GM21529 (cell line): ENCODE results near the gene IMP4.

Source experiments
- ATAC-seq: cut with Tn5 transposase; IDR thresholded peaks from one replicate; pipeline ENCODE4 v1.9.1; 2021; ENCODE audit not compliant: unreplicated experiment

IMP4 gene

DNA sequence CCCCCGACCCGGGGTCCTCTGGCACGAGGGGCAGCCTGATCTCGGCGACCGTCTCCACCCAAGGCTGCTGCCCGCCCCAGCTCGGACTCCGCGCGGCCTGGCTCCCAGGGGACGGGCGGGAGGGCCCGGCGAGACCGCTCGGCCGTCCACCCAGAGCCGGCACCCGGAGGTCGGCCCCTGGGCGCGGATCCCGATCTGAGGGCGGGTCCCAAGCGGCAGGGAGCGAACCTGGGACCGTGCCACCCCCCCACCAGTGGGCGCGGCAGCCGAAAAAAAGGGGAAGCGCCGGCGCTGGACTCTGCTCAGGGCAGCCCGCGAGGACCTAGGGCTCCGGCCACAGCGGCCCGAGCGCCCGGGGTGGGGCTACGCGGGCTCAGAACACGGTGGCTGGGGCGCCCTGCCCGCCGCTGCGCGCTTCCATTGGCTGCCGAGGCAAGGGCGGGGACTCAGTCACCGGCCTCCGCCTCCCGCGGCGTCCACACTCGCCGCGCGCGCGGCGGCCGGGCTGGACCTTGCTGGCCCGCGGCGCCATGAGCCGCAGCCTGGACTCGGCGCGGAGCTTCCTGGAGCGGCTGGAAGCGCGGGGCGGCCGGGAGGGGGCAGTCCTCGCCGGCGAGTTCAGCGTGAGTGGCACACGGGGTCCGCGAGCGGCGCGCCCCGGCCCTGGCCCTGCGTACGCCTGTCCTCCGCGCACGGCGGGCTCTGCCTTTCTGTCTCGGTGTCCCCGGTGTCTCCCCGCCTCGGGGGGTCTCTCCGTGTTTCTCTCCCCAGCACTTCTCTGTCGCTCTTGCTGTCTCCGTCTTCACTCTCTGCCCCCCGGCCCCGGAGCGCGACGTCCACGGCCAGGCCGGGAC lies 13.1 kb downstream of the IMP4 start, which contains the start of gene PTPN18:
Gene PTPN18, plus strand, starts transcription at position 479 of the 854 bp plus-strand sequence. Its CDS starts 52 bp downstream, at position 531.
- peak; percentile 90 for ATAC-seq

DNA sequence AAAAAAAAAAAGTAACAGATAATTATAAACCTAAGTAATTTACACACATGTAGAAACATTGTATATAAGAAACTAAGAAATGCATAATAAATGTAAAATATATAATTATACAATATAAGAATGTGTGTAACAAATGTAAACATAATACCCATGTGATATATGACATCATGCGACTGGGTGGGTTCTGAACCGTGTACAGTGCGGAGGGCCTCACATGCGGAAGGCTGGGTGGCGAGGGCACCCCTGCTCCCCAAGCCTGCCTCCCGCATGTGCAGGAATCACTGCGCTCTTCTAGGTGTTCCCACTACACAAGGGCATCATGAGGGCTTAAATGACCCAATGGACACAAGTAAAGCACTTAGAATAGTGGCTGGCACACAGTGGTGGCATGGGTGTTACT lies 15.2 kb downstream of the IMP4 start:
- ATAC-seq: no peak

DNA sequence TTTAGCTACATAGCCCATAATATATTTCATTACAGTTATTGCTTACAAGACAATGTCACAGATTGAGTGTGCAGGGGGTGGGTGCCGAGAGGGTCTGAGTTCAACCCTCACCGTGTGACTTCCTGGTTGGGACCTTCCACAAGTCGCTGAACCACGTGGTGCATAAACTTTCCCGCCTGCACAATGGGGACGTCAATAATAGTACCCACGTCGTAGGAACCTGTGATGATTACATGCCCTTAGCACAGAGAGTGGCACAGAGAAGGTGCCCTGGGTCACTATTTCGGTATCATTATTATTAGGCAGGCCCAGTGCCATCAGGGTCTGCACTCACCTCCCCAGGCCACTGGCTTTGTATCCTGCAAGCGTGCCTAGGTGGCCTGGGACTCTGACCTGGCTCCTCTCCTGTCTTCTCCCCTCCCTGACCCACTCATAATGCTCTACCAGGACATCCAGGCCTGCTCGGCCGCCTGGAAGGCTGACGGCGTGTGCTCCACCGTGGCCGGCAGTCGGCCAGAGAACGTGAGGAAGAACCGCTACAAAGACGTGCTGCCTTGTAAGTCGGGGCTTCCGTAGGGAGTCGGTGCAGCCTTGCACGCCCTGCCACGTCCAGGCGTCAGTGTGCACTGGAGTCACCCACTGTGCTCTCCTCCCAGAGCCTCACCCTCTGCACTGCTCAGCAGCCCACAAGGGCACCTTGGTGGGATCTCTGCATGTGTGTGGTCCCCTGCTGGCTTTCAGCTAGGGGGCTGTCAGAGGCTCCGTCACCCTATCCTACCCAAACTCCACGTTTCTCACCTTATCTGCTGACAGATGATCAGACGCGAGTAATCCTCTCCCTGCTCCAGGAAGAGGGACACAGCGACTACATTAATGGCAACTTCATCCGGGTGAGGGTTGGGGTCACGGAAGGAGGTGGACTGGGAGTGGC lies 16.0 kb downstream of the IMP4 start:
- no peak for ATAC-seq

DNA sequence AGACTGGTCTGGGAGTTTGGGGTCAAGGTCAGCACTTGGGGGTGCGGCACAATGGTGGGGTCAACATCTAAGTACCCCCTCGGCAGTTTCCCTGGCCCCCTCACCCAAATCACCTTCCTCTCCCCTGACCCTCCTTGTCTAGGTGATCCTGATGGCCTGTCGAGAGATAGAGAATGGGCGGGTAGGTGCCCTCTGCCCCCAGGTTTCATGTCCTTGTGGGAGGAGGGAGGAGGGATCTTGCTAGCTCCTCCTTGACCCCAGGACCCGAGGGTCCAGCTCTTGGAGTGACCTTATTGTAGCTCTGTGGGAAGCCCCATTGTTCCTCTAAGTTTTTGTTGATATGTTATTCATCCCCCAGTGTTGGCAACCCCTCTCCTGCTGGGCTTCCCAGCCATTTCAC lies 16.8 kb downstream of the IMP4 start:
- ATAC-seq: no peak

DNA sequence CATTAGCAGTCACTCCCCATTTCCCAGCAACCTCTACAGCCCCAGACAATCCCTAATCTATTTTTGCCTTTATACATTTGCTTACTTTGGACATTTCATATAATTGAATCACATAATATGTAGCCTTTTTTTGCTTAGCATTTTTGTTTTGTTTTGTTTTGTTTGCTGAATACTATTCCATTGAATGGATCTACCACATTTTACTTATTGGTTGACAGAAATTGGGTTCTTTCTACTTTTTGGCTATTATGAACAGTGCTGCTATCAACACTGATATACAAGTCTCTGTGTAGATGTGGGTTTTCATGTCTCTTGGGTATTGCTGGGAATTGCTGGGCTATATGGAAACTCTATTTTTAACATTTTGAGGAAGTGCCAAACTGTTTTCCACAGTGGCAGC lies 20.8 kb downstream of the IMP4 start:
- no peak for ATAC-seq

DNA sequence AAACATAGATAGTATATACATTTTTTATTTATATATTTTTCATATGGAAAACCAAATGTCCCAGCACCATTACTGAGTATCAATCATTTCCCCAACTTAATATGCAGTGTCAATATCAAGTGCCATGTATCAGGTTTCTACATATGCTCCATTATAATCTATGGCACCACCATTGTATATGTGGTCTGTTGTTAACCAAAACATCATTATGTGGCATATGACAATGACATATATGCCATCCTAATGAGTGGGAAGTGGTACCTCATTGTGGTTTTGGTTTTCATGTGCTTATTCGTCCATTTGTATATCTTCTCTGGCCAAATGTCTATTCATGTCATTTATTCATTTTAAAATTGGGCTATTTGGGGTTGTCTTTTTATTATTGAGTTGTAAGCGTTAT lies 22.4 kb downstream of the IMP4 start:
- ATAC-seq: no peak

DNA sequence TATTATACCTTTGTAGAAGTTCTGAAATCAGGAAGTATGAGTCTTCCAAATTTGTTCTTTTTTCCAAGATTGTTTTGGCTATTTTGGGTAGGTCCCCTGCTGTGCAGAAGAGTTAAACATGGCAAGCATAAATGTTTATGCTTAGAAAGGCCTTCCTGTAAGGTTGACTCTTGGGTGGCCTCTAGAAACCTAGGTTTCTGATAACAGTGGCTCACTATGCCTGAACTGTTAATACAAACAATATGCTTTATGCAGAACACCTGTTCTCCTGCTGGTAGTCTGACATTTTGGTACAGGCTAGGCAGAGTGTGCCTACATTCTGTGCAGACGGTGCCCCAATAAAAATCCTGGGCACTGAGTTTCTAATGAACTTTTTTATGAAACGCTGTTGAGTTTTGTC lies 23.3 kb downstream of the IMP4 start:
- no peak for ATAC-seq

DNA sequence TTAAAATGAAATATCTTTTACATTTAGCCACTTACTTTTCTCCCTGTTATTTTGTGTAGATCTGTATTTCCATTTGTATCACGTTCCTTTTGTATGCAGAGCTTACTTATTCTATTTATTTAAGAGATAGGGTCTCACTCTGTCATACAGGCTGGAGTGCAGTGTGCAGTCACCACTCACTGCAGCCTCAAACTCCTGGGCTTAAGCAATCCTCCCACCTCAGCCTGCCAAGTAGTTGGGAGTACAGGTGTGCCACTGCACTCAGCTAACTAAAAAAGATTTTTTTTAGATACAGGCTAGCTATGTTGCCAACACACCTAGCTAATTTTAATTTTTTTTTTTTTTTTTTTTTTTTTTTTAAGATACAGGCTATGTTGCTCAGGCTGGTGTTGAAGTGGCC lies 24.0 kb downstream of the IMP4 start:
- no peak for ATAC-seq

DNA sequence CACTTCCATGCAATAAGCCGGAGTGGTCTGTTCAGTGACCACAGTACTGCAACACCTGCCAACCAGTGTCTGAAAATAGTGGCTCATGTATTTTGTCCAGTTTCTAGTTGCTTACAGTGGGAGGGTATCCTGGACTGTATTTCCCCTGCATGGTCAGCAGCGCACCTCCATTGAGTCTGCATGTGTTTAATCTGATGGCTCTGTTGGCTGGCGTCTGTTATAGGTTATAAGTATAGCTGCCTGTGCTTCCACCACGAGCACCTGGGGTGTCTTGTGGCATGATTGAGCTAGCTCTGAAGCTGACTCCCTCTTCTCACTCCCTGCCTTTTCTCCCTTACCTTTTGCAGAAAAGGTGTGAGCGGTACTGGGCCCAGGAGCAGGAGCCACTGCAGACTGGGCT lies 26.1 kb downstream of the IMP4 start:
- ATAC-seq: no peak

DNA sequence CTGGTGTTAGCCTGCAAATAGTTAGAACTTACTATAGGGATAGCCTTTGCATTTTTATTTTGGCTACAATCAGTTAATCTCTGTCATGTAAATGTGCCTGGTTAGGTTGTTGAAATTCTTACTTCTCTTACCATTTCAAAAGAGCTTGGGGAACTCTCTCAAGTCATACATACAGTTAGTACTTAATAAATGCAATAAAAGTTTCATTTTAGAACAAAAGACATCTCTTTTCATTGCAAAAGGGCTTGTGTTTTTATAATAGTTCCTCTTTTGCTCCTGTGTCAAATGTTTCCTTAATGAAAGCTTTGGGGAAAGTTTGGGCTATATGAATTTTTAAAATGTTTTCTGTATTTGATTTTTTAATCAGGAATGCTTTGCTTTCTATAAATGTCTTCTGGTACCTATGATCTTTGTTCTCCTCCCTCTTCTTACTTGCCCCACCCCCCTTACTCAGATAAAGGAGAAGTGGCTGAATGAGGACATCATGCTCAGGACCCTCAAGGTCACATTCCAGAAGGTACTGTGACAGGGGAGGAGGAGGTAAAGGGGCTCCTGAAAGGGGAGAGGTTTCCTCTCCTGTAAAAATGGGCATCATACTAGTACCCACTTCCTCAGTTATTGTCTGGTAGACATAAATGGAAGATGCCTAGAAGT lies 26.7 kb downstream of the IMP4 start:
- no peak for ATAC-seq

DNA sequence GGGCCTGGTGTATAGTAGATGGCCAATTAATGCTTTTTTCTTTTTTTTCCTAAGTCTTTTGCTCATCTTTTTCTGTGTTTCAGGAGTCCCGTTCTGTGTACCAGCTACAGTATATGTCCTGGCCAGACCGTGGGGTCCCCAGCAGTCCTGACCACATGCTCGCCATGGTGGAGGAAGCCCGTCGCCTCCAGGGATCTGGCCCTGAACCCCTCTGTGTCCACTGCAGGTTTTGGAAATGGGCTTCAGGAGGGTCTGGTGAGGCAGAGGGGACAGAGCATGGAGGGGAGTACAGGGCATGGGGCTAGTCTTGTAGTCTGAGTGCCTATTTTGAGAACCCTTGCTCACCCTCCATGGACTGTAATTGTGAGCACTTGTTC lies 27.3 kb downstream of the IMP4 start:
- no peak for ATAC-seq

DNA sequence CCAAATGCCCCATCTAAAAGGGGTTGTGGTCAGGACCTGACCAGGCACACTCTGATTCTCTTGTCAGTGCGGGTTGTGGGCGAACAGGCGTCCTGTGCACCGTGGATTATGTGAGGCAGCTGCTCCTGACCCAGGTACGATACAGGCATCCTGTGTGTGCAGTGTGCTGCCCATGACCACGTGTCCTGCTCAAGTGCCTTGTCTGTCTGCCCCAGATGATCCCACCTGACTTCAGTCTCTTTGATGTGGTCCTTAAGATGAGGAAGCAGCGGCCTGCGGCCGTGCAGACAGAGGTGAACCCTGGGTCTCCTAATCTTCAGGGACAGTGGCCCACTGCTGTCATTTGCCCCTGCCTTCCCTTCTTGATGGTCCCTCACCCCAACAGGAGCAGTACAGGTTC lies 27.8 kb downstream of the IMP4 start:
- no peak for ATAC-seq

DNA sequence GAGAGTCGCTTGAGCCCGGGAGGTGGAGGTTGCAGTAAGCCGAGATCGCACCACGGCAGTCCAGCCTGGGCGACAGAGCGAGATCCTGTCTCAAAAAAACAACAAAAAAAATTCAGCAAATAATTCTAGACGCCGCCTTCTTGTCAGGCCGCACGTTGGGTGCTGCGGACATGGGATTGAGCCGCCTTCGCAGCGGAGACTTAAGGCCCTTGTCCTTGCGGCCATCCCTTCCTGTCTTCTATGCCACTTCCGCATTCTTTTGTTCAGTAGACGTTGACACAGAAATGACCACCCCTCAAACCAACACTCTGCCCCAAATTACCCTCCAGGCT lies 29.0 kb downstream of the IMP4 start:
- ATAC-seq: peak; percentile 29

DNA sequence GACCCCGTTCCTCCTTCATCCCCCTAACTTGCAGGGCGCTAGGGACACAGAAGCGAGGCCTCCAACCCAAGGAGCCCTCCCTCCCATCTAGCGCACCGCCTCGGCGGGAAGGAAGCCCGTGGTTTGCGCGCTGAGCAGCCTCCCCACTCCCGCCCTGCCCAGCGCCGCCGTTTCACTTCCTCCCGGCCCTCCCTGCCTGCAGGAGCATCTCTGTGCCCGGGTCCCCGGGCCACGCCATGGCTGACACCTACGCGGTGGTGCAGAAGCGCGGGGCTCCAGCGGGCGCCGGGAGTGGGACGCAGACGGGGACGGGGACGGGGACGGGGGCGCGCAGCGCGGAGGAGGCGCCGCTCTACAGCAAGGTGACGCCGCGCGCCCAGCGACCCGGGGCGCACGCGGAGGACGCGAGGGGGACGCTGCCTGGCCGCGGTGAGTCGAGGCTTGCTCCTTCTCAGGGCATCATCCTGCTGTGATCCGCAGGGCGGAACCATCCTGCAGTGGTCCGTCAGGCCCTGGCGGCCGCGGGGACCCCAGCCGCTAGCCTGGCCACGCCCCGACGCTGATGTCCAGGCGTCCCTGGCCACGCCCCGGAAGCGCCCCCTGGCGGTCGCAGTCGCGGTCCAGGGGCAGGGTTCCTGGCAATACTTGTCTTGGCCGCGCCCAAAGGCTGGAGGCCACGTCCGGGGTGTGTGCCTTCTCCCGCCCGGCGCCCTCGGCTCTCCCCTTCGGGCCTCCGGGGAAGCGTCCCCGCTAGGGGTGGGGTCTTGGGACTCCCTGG lies 29.5 kb downstream of the IMP4 start:
- ATAC-seq: peak; percentile 66

DNA sequence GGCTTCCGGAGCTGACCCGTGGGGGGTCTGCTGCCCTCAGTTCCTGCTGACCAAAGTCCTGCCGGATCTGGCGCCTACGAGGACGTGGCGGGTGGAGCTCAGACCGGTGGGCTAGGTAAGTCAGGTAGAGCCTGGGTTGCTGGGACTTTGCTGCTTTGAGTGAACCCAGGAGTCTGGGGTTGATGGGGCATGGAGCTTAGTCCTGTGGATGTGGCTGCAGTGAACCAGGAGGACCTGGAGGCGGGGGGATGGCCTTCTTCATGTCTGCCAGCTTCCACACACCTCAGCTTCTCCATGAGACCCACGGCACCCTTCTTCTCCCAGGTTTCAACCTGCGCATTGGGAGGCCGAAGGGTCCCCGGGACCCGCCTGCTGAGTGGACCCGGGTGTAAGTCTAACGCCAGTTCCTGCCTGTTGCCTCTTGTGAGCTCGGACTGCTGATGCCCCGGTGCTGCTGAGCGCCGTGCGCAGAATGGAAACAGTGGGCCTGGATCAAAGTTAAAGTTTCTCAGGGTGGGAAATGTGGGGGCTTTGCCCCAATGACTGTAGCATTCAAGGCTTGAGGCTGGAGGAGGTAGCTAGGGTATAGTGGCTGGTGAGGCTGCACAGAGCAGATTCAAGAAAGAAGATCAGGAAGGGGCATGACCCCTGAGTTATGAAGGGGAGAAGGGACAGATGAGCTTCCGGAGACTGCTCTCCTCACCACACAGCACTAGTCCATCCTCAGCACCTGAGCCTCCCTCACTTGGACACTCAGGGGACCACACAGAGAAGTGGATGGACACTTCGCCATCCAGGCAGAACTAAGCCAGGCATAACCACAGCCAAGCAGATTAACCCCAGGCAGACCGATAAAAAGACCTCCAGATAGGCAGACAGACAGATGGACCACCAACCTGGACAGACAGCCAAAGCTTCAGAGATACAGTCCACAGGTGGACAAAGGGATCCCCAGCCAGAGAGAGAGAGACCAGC lies 30.4 kb downstream of the IMP4 start:
- ATAC-seq: no peak

DNA sequence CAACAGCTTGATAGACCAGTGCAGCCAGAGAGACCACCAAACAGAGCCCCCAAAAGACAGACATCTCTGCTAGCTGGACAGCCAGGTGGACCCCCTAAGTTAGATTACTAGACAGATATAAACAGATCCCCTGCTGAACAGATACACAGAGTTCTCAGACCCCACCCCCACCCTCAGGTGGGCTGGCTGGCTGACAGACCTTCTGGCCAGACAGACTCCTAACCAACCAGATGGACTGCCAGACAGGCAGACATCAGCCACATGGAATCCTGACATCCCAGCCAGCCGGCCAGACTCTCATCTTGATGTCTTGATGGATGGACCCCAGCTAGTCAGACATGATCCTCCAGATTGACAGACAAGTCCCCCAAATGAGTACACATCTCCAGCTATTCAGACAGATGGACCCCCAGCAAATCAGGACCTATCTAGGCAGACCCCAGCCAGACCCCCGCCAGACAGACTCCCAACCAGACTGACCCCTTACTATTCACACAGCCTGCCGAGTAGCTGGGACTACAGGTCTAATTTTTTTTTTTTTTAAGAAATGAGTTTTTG lies 31.2 kb downstream of the IMP4 start:
- no peak for ATAC-seq

DNA sequence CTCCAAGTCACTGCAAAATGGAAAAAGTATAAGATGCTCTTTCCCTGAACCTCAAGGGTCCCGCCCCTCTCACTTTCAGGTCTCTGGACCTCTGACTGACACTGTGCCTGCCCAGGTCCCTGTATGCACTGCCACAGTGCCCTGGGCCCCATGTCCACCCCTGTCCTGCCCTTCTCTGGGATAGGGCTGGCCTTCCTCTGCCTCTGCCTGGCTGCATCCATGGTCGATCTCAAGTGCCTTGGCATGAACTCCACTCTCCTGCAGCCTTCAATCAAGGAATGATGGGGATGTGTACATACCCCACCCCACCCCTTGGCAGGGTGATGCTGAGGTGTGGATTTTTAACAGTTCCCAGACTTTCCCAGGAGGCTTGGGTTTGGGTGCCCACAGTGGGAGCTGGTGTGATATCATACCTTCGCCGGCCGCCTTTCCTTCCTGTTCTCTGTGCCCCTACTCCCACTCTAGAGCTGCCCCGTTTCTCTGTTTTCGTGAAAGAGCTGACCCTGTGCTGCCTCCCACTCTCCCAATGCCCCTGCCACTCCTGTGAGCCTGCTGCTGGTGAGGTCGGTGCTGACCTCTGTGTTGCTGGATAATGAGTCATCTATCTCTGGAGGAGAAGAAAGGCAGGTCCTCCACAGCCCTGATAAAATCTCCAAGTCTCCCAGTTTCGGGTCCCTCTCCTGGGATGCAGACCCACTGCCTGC lies 32.0 kb downstream of the IMP4 start:
- no peak for ATAC-seq
